ENCODE results near the gene DACH1.

GRCh38 chr13:71773531-71773930 lies 93.5 kb downstream of the DACH1 start:
- TF ChIP-seq, protein P1, sequence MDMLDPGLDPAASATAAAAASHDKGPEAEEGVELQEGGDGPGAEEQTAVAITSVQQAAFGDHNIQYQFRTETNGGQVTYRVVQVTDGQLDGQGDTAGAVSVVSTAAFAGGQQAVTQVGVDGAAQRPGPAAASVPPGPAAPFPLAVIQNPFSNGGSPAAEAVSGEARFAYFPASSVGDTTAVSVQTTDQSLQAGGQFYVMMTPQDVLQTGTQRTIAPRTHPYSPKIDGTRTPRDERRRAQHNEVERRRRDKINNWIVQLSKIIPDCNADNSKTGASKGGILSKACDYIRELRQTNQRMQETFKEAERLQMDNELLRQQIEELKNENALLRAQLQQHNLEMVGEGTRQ (CRISPR knock-in tag; IDR thresholded peaks at IDR 0.05) = no peak
- TF ChIP-seq, protein P2, sequence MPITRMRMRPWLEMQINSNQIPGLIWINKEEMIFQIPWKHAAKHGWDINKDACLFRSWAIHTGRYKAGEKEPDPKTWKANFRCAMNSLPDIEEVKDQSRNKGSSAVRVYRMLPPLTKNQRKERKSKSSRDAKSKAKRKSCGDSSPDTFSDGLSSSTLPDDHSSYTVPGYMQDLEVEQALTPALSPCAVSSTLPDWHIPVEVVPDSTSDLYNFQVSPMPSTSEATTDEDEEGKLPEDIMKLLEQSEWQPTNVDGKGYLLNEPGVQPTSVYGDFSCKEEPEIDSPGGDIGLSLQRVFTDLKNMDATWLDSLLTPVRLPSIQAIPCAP (CRISPR knock-in tag; IDR thresholded peaks at IDR 0.05) = no peak
- TF ChIP-seq, protein P3, sequence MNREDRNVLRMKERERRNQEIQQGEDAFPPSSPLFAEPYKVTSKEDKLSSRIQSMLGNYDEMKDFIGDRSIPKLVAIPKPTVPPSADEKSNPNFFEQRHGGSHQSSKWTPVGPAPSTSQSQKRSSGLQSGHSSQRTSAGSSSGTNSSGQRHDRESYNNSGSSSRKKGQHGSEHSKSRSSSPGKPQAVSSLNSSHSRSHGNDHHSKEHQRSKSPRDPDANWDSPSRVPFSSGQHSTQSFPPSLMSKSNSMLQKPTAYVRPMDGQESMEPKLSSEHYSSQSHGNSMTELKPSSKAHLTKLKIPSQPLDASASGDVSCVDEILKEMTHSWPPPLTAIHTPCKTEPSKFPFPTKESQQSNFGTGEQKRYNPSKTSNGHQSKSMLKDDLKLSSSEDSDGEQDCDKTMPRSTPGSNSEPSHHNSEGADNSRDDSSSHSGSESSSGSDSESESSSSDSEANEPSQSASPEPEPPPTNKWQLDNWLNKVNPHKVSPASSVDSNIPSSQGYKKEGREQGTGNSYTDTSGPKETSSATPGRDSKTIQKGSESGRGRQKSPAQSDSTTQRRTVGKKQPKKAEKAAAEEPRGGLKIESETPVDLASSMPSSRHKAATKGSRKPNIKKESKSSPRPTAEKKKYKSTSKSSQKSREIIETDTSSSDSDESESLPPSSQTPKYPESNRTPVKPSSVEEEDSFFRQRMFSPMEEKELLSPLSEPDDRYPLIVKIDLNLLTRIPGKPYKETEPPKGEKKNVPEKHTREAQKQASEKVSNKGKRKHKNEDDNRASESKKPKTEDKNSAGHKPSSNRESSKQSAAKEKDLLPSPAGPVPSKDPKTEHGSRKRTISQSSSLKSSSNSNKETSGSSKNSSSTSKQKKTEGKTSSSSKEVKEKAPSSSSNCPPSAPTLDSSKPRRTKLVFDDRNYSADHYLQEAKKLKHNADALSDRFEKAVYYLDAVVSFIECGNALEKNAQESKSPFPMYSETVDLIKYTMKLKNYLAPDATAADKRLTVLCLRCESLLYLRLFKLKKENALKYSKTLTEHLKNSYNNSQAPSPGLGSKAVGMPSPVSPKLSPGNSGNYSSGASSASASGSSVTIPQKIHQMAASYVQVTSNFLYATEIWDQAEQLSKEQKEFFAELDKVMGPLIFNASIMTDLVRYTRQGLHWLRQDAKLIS (CRISPR knock-in tag; IDR thresholded peaks at IDR 0.05; ENCODE audit: borderline replicate concordance) = no peak
- TF ChIP-seq, protein P4, sequence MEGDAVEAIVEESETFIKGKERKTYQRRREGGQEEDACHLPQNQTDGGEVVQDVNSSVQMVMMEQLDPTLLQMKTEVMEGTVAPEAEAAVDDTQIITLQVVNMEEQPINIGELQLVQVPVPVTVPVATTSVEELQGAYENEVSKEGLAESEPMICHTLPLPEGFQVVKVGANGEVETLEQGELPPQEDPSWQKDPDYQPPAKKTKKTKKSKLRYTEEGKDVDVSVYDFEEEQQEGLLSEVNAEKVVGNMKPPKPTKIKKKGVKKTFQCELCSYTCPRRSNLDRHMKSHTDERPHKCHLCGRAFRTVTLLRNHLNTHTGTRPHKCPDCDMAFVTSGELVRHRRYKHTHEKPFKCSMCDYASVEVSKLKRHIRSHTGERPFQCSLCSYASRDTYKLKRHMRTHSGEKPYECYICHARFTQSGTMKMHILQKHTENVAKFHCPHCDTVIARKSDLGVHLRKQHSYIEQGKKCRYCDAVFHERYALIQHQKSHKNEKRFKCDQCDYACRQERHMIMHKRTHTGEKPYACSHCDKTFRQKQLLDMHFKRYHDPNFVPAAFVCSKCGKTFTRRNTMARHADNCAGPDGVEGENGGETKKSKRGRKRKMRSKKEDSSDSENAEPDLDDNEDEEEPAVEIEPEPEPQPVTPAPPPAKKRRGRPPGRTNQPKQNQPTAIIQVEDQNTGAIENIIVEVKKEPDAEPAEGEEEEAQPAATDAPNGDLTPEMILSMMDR (IDR thresholded peaks at IDR 0.05) = no peak
- no peak for TF ChIP-seq ATF1 (CRISPR knock-in tag; IDR thresholded peaks at IDR 0.05)
- no peak for TF ChIP-seq TEAD4 (CRISPR knock-in tag; IDR thresholded peaks at IDR 0.05)
- TF ChIP-seq FOXK1 (CRISPR knock-in tag; IDR thresholded peaks at IDR 0.05) = no peak
- TF ChIP-seq CREB1 (CRISPR knock-in tag; IDR thresholded peaks at IDR 0.05) = no peak
- TF ChIP-seq JAZF1 (CRISPR knock-in tag; IDR thresholded peaks at IDR 0.05) = no peak
- TF ChIP-seq GABPB1 (CRISPR knock-in tag; IDR thresholded peaks at IDR 0.05) = no peak
